SU-DHL-6 (cell line): Measurements from ENCODE around the gene GMDS.

Source experiments
- EZH2phosphoT487 ChIP-seq: fragments of 200-600 bp; sonication (generic), shearing (Covaris generic); conservative IDR thresholded peaks from 2 replicates; pipeline ENCODE4 v1.6.1; 2018; ENCODE audit warnings: mild to moderate bottlenecking, antibody characterized with exemption, low read length, moderate library complexity, mixed read lengths
- TF ChIP-seq, protein P1 (sequence below): fragments of 200-600 bp; sonication (generic); IDR thresholded peaks from one replicate; pipeline ENCODE4 v1.5.1; 2017; ENCODE audit warnings: antibody characterized with exemption, mild to moderate bottlenecking, low read length, moderate library complexity; ENCODE audit not compliant: insufficient read depth, poor library complexity, severe bottlenecking

DNA sequence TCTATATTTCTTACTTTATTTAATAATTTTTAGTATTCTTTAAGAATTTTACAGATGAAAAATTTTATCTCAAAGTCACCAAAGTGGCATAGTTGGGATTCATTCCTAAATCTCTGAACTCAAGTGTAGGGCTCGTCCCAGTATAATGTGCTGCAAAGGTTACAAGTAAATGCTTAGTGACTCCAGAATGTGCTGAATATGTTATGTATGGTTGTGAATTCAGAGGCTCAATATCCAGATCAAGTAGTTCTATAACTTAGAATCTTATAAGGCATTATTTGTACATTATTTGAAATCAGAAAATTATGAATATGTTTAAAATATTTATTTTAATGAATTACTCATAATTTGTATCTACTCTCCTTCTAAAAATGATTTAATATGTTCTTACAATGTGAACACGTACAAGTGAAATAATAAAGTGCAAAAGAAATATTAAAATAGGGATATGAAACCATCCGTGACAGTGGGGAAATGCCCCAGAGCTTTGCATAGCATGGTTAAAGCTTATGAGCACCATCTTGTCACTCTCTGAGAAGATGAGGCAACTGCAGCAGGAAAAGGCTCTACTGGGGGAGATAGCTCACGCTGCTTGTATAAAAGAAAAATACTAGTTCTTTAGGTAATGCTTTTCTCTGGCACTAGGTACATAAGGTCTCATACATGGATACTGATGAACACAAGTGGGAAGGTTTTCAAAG lies 376.7 kb downstream of the GMDS start:
- TF ChIP-seq, protein P1, sequence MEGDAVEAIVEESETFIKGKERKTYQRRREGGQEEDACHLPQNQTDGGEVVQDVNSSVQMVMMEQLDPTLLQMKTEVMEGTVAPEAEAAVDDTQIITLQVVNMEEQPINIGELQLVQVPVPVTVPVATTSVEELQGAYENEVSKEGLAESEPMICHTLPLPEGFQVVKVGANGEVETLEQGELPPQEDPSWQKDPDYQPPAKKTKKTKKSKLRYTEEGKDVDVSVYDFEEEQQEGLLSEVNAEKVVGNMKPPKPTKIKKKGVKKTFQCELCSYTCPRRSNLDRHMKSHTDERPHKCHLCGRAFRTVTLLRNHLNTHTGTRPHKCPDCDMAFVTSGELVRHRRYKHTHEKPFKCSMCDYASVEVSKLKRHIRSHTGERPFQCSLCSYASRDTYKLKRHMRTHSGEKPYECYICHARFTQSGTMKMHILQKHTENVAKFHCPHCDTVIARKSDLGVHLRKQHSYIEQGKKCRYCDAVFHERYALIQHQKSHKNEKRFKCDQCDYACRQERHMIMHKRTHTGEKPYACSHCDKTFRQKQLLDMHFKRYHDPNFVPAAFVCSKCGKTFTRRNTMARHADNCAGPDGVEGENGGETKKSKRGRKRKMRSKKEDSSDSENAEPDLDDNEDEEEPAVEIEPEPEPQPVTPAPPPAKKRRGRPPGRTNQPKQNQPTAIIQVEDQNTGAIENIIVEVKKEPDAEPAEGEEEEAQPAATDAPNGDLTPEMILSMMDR = no peak
- TF ChIP-seq EZH2phosphoT487 = no peak
